SH-SY5Y (cell line): ENCODE data around the gene S100A1.

Experiments
- GATA2 ChIP-seq: IDR thresholded peaks from 2 replicates; pipeline ENCODE4 v1.6.1; 2011; ENCODE audit warnings: mild to moderate bottlenecking, low read depth, low read length
- GATA3 ChIP-seq: IDR thresholded peaks from 2 replicates; pipeline ENCODE4 v1.6.1; 2011; ENCODE audit warnings: low read depth, mild to moderate bottlenecking, low read length, moderate library complexity

DNA sequence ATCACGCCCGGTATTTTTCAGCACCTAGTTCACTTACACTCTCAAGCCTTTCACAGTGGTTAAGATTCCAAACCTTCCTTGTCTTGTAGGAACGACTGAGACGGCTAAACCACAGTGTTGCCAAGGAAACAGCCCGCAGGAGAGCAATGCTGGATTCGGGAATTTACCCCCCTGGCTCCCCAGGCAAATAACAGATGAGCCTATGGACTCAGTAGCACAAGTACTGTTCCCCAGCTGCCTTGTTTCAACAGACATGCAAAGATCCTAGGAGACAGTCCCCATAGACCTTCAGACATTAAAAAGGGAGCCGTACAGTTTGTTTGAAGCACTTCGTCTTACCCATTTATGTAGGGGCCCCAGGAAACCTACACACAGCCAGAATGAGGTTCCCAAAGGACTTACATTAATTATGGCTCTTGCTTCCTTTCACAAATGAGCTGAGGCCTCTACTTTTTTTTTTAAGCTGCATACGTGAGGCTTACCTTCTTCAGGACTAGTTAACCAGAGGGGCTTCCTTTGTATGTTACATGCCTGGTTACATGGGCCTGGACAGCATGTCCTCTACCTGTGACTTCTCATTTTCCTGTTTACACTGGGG, 33.0 kb downstream of the S100A1 start:
- TF ChIP-seq GATA2 (no peak), GATA3 (no peak)
